Caco-2 (cell line): ENCODE data around the gene DOCK3. TPM values are rescaled to one million over a fixed set of nuclear protein-coding genes. Genes with fewer than 3 reads are reported as not detected.

ENCODE experiments used
- BruUV-seq: library from RNA; stranded (reverse); fragments of 400-500 nt; replicated peaks from 2 replicates; lab custom pipeline; 2021; lab: Mats Ljungman, UMichigan
- CTCF ChIA-PET: fragments of 300-600 bp; sonication (Branson Sonifier 250); formaldehyde crosslinking; loops from one replicate; lab custom pipeline; 2022; ENCODE audit warnings: antibody characterized with exemption; lab: Charles Lee
- POLR2A ChIA-PET: fragments of 300-600 bp; sonication (Branson Sonifier 250); formaldehyde crosslinking; loops from one replicate; lab custom pipeline; 2022; ENCODE audit warnings: antibody characterized with exemption; lab: Charles Lee
- DNase-seq, 2 experiments: peaks; one replicate each; pipeline versions ENCODE4 v3.0.0 to v3.0.0-alpha.2; 2020 to 2022
- H3K27me3 ChIP-seq: replicated peaks from 2 replicates; pipeline ENCODE4 v1.6.0; 2011; ENCODE audit warnings: low read length; ENCODE audit not compliant: control insufficient read depth, insufficient read depth
- H3K36me3 ChIP-seq: 2 replicates; pipeline ENCODE4 v1.5.1; 2011; ENCODE audit warnings: low read length; ENCODE audit not compliant: control insufficient read depth, insufficient read depth
- H3K4me1 ChIP-seq: fragments of 250-450 bp; sonication (Bioruptor Pico); 2 replicates; pipeline ENCODE4 v1.5.1; 2020; ENCODE audit warnings: mild to moderate bottlenecking
- H3K4me3 ChIP-seq: 2 replicates; pipeline ENCODE4 v1.5.1; 2011; ENCODE audit warnings: low read depth, mild to moderate bottlenecking, control low read depth, low read length
- H3K9me3 ChIP-seq: fragments of 250-450 bp; sonication (Bioruptor Pico); 2 replicates; pipeline ENCODE4 v1.5.1; 2020; ENCODE audit warnings: mild to moderate bottlenecking, moderate library complexity
- H3K27ac Mint-ChIP-seq: one replicate; pipeline ENCODE4 v1.8.0; 2022; ENCODE audit warnings: mixed read lengths; ENCODE audit not compliant: unreplicated experiment
- H3K27me3 Mint-ChIP-seq: one replicate; pipeline ENCODE4 v1.8.0; 2022; ENCODE audit warnings: mixed read lengths; ENCODE audit not compliant: insufficient read depth, unreplicated experiment
- H3K36me3 Mint-ChIP-seq: one replicate; pipeline ENCODE4 v1.8.0; 2022; ENCODE audit warnings: mild to moderate bottlenecking, mixed read lengths; ENCODE audit not compliant: insufficient read depth, unreplicated experiment
- H3K4me1 Mint-ChIP-seq: one replicate; pipeline ENCODE4 v1.8.0; 2022; ENCODE audit warnings: low read depth, mixed read lengths; ENCODE audit not compliant: unreplicated experiment
- H3K4me3 Mint-ChIP-seq: one replicate; pipeline ENCODE4 v1.8.0; 2022; ENCODE audit warnings: mild to moderate bottlenecking, moderate library complexity, mixed read lengths; ENCODE audit not compliant: unreplicated experiment
- H3K9me3 Mint-ChIP-seq: one replicate; pipeline ENCODE4 v1.8.0; 2022; ENCODE audit warnings: mixed read lengths; ENCODE audit not compliant: unreplicated experiment
- CTCF ChIP-seq, 2 experiments: fragments of 200-600 bp in 1 of 2; IDR thresholded peaks; 1 replicate in 1 of 2; 2 replicates in 1 of 2; pipeline versions ENCODE4 v1.5.1 to v1.8.0; 2011 to 2022; ENCODE audit warnings: antibody characterized with exemption in 1 of 2, control low read depth in 1 of 2, inconsistent platforms in 1 of 2, low read depth in 1 of 2, low read length in 1 of 2, mild to moderate bottlenecking in 1 of 2, moderate library complexity in 1 of 2; ENCODE audit not compliant: insufficient read depth in 1 of 2, severe bottlenecking in 1 of 2, unreplicated experiment in 1 of 2
- intact Hi-C: fragments of 100-400 bp; cut with micrococcal nuclease; formaldehyde crosslinking; loops from one replicate; pipeline ENCODE4 v1.10.0; 2022; ENCODE audit not compliant: unreplicated experiment
- total RNA-seq: library from RNA; stranded (reverse); gene quantifications from 2 replicates; pipeline ENCODE4 v1.2.3, GENCODE V29; 2022

DOCK3 gene
- total RNA-seq, 1 experiment from 2014 or later = 0.05 TPM

GRCh38 chr3:50850639-50851511 lies 176.1 kb downstream of the DOCK3 start:
- Histone ChIP-seq H3K27me3 (no peaks in the 10 kb centered on the region), H3K36me3 (no peaks in the 10 kb centered on the region), H3K4me1 (no peaks in the 10 kb centered on the region), H3K9me3 (peaks cover 4% of the 10 kb centered on the region; the same call in 1 of the 2 replicates), H3K4me3 (no peak overlapping the region)
- no peak for DNase-seq
- BruUV-seq = no TSS peak
- Mint-ChIP-seq H3K27ac (no peak overlapping the region), H3K4me3 (no peak overlapping the region), H3K4me1 (no peaks in the 10 kb centered on the region), H3K27me3 (peaks cover 6% of the 10 kb centered on the region), H3K9me3 (peaks cover 12% of the 10 kb centered on the region), H3K36me3 (no peaks in the 10 kb centered on the region)
- TF ChIP-seq CTCF (IDR thresholded peaks at IDR 0.05; ENCODE audit: insufficient read depth in 1 of 2, low read depth in 1 of 2, low read length in 1 of 2, severe bottlenecking in 1 of 2, unreplicated experiment in 1 of 2) = no peak
- CTCF ChIA-PET = no interaction called here
- POLR2A ChIA-PET = no interaction called here
- intact Hi-C loops = no loop called here

- H3K27ac Mint-ChIP-seq = no peak overlapping the region
- intact Hi-C loops = no loop called here
- no peak for TF ChIP-seq CTCF (IDR thresholded peaks at IDR 0.05; ENCODE audit: insufficient read depth in 1 of 2, low read depth in 1 of 2, low read length in 1 of 2, severe bottlenecking in 1 of 2, unreplicated experiment in 1 of 2)
- no peak for DNase-seq
- no peaks in the 10 kb centered on the region for H3K36me3 Mint-ChIP-seq
- ChIA-PET POLR2A (no interaction called here), CTCF (no interaction called here)
- no peak overlapping the region for H3K4me3 ChIP-seq
- no peaks in the 10 kb centered on the region for H3K27me3 ChIP-seq
- no peaks in the 10 kb centered on the region for H3K4me1 ChIP-seq
- no peaks in the 10 kb centered on the region for H3K9me3 Mint-ChIP-seq
- H3K9me3 ChIP-seq = peaks cover 4% of the 10 kb centered on the region; the same call in 1 of the 2 replicates
- no peaks in the 10 kb centered on the region for H3K36me3 ChIP-seq
- peaks cover 3% of the 10 kb centered on the region for H3K27me3 Mint-ChIP-seq
- no TSS peak for BruUV-seq
- H3K4me1 Mint-ChIP-seq = no peaks in the 10 kb centered on the region
- no peak overlapping the region for H3K4me3 Mint-ChIP-seq
Measured at GRCh38 chr3:50853936-50854335, 179.2 kb downstream of the DOCK3 start.

GRCh38 chr3:50862221-50862620 lies 187.5 kb downstream of the DOCK3 start:
- Mint-ChIP-seq H3K36me3 (no peaks in the 10 kb centered on the region), H3K9me3 (no peaks in the 10 kb centered on the region), H3K27me3 (peaks cover 5% of the 10 kb centered on the region), H3K27ac (no peak overlapping the region), H3K4me1 (no peaks in the 10 kb centered on the region), H3K4me3 (no peak overlapping the region)
- no TSS peak for BruUV-seq
- intact Hi-C loops = no loop called here
- POLR2A ChIA-PET = no interaction called here
- TF ChIP-seq CTCF (IDR thresholded peaks at IDR 0.05; ENCODE audit: insufficient read depth in 1 of 2, low read depth in 1 of 2, low read length in 1 of 2, severe bottlenecking in 1 of 2, unreplicated experiment in 1 of 2) = no peak
- H3K4me1 ChIP-seq = no peaks in the 10 kb centered on the region
- H3K9me3 ChIP-seq = no peaks in the 10 kb centered on the region
- no peak overlapping the region for H3K4me3 ChIP-seq
- H3K36me3 ChIP-seq = no peaks in the 10 kb centered on the region
- DNase-seq = no peak
- no peaks in the 10 kb centered on the region for H3K27me3 ChIP-seq
- CTCF ChIA-PET = interaction anchor here (0.6 kb wide), 1 partner anchor 523 kb away, joined by 3 read pairs; the partner anchor contains the start of gene MANF
